Activated naive CD4-positive, alpha-beta T cell treated with anti-CD3 and anti-CD28 coated beads, Interleukin-2, amount 10 ng/mL, durations not matched to agents 5 hours and 36 hours (primary cell): ENCODE measurements around the gene KRTAP5-11. TPM values are rescaled to one million over a fixed set of nuclear protein-coding genes. Genes with fewer than 3 reads are reported as not detected.

Source experiments
- total RNA-seq, 2 experiments: library from RNA; stranded (reverse); gene quantifications; one replicate each; pipeline ENCODE4 v1.2.3, GENCODE V29; 2021

Gene KRTAP5-11, protein sequence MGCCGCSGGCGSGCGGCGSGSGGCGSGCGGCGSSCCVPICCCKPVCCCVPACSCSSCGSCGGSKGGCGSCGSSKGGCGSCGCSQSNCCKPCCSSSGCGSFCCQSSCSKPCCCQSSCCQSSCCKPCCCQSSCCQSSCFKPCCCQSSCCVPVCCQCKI
- total RNA-seq = not detected

DNA sequence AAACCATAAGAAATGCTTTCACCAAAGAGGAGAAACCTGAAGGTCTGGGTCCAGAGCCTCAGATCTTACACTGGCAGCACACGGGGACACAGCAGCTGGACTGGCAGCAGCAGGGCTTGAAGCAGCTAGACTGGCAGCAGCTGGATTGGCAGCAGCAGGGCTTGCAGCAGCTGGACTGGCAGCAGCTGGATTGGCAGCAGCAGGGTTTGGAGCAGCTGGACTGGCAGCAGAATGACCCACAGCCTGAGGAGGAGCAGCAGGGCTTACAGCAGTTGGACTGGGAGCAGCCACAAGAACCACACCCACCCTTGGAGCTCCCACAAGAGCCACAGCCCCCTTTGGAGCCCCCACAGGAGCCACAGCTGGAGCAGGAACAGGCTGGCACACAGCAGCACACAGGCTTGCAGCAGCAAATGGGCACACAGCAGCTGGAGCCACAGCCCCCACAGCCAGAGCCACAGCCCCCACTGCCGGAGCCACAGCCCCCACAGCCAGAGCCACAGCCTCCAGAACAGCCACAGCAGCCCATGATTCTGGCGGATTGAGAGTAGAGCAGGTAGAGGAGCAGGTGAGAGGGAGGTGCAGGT is at the start of gene KRTAP5-11:
Gene KRTAP5-11 (minus strand): TSS at position 567 of the 587 bp plus-strand sequence. CDS start 38 bp downstream, at position 529.

DNA sequence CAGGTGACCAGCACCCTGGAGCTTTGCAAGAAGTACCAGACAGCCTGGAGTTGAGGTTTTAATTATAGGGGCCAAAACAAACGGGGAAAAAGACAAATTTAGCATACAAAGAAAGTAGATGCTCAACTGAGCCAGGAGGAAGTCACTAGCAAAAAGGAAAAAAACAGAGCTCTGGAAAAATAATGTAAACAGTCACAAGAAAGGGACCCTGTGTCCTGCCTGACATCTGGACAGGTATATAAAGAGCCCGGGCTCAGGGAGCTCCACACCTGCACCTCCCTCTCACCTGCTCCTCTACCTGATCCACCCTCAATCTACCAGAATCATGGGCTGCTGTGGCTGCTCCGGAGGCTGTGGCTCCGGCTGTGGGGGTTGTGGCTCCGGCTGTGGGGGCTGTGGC is 17.4 kb downstream of the KRTAP5-11 start, which contains the start of gene KRTAP5-10:
Gene KRTAP5-10 (plus strand): TSS at position 301 of the 400 bp plus-strand sequence. CDS start 25 bp downstream, at position 326.

DNA sequence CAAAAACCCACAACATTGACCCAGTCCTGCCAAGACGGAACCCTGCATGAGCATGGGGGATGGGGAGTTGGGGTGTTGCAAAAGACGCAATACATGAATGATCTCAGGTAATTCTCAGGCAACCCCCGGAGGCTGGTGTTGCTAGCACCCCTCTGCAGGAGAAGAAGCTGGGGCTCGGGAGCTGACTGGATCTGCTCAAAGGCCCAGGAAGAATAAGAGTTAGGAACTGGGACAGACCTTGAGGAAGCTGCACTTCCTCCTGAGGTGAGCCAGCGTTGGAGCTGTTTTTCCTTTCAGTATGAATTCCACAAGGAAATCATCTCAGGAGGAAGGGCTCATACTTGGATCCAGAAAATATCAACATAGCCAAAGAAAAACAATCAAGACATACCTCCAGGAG is 34.6 kb downstream of the KRTAP5-11 start, which contains the start of gene KRTAP5-9:
Gene KRTAP5-9 (plus strand): TSS at position 301 of the 400 bp plus-strand sequence. CDS start 238 bp downstream, outside the sequence.

DNA sequence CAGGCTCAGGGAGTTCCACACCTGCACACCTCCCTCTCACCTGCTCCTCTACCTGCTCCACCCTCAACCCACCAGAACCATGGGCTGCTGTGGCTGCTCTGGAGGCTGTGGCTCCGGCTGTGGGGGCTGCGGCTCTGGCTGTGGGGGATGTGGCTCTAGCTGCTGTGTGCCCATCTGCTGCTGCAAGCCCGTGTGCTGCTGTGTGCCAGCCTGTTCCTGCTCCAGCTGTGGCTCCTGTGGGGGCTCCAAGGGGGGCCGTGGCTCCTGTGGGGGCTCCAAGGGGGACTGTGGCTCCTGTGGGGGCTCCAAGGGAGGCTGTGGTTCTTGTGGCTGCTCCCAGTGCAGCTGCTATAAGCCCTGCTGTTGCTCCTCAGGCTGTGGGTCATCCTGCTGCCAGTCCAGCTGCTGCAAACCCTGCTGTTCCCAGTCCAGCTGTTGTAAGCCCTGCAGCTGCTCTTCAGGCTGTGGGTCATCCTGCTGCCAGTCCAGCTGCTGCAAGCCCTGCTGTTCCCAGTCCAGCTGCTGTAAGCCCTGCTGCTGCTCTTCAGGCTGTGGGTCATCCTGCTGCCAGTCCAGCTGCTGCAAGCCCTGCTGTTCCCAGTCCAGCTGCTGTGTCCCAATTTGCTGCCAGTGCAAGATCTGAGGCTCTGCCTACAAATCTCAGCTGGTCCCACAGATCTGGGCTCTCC is 44.6 kb downstream of the KRTAP5-11 start, which contains the start of gene KRTAP5-8:
Gene KRTAP5-8 (plus strand): TSS at position 49 of the 689 bp plus-strand sequence. CDS start 31 bp downstream, at position 80.

Other genes starting within 250 kb of the KRTAP5-11 start
- gene DHCR7, start 134.5 kb downstream of the KRTAP5-11 start, total RNA-seq = 10 to 100 TPM; 65.1 to 68.4 TPM
- 100 to 1,000 TPM; 161 to 164 TPM for gene NADSYN1, start 129.7 kb downstream of the KRTAP5-11 start, total RNA-seq
- under 1 TPM; 0.17 to 0.23 TPM for gene KRTAP5-7, start 55.6 kb downstream of the KRTAP5-11 start, total RNA-seq
- gene KRTAP5-8, start 44.9 kb downstream of the KRTAP5-11 start, total RNA-seq = under 1 TPM; 0.19 to 0.23 TPM
- not detected for gene KRTAP5-9, start 34.5 kb downstream of the KRTAP5-11 start, total RNA-seq
- gene KRTAP5-10, start 17.3 kb downstream of the KRTAP5-11 start, total RNA-seq = under 1 TPM in 1 of 2 experiments, not detected in 1; 0.26 TPM